22Rv1 (cell line): ENCODE results near the gene SRP19.
"Not testable (repeated sequence)": the region's sequence is repeated elsewhere in the genome, so short reads cannot be mapped to it uniquely, and the experiment has no call there.

Source experiments
- H3K27ac ChIP-seq: fragments of 450-650 bp; 2 replicates; pipeline ENCODE4 v1.5.1; 2017
- CTCF ChIP-seq: fragments of 450-650 bp; IDR thresholded peaks from 2 replicates; pipeline ENCODE4 v1.5.1; 2017; ENCODE audit warnings: mild to moderate bottlenecking
- ZFX ChIP-seq: fragments of 450-650 bp; IDR thresholded peaks from 2 replicates; pipeline ENCODE4 v1.6.1; 2017; ENCODE audit warnings: antibody characterized with exemption, borderline replicate concordance

The SRP19 gene

GRCh38 chr5:112883192-112883591 lies 22.1 kb downstream of the SRP19 start:
- no peak for TF ChIP-seq ZFX
- no peak for TF ChIP-seq CTCF
- H3K27ac ChIP-seq: no peak overlapping the region

GRCh38 chr5:112885001-112885400 lies 23.9 kb downstream of the SRP19 start:
- TF ChIP-seq ZFX: no peak
- TF ChIP-seq CTCF: no peak
- no peak overlapping the region for H3K27ac ChIP-seq

- no peak overlapping the region for H3K27ac ChIP-seq
- TF ChIP-seq ZFX (no peak), CTCF (no peak)
Measured at GRCh38 chr5:112886975-112887374, 25.9 kb downstream of the SRP19 start.

GRCh38 chr5:112892066-112892465 lies 31.0 kb downstream of the SRP19 start:
- not testable (repeated sequence) for H3K27ac ChIP-seq

- H3K27ac ChIP-seq: no peak overlapping the region
- TF ChIP-seq CTCF (no peak), ZFX (no peak)
Measured at GRCh38 chr5:112892776-112893175, 31.7 kb downstream of the SRP19 start.

GRCh38 chr5:112895682-112896081 lies 34.6 kb downstream of the SRP19 start:
- TF ChIP-seq ZFX (no peak), CTCF (no peak)
- H3K27ac ChIP-seq: no peak overlapping the region

GRCh38 chr5:112902561-112902960 lies 41.5 kb downstream of the SRP19 start:
- H3K27ac ChIP-seq: no peak overlapping the region

GRCh38 chr5:112904996-112905395 lies 43.9 kb downstream of the SRP19 start:
- not testable (repeated sequence) for H3K27ac ChIP-seq

More at GRCh38 chr5:112902561-112902960, 41.5 kb downstream of the SRP19 start:
- TF ChIP-seq ZFX (no peak), CTCF (no peak)
